HCT116 (cell line): ENCODE data around the gene BCR. TPM values are rescaled to one million over a fixed set of nuclear protein-coding genes. Genes with fewer than 3 reads are reported as not detected.

ENCODE experiments used
- ATAC-seq: fragments of 200-7000 bp; cut with Tn5 transposase; 2 replicates; pipeline ENCODE4 v1.9.1; 2020; ENCODE audit warnings: mild to moderate bottlenecking, moderate library complexity
- BruUV-seq: library from RNA; stranded (reverse); fragments of 400-500 nt; replicated peaks from 2 replicates; lab custom pipeline; 2021; lab: Mats Ljungman, UMichigan
- CTCF ChIA-PET: fragments of 300-600 bp; sonication (Branson Sonifier 250); formaldehyde crosslinking; loops from one replicate; lab custom pipeline; 2021; ENCODE audit warnings: antibody characterized with exemption; lab: Charles Lee
- POLR2A ChIA-PET: fragments of 300-600, 350-600 bp; sonication (Branson Sonifier 250); formaldehyde crosslinking; loops from one replicate; lab custom pipeline; 2021; ENCODE audit warnings: antibody characterized with exemption; lab: Charles Lee
- RAD21 ChIA-PET, 2 experiments: fragments of 300-600 bp; sonication (Branson Sonifier 250); formaldehyde crosslinking; loops; one replicate each; lab custom pipeline; 2023; ENCODE audit warnings: low total read pairs in 2 of 2; ENCODE audit not compliant: uncharacterized antibody in 2 of 2, unreplicated experiment in 2 of 2, low non-redundant PET in 1 of 2; lab: Charles Lee
- DNase-seq: peaks from one replicate; pipeline ENCODE4 v3.0.0-alpha.2; 2010; ENCODE audit warnings: low read depth, low spot score
- H2AFZ ChIP-seq: fragments of 200-600 bp; shearing (Covaris generic), sonication (generic); 2 replicates; pipeline ENCODE4 v1.6.1; 2017; ENCODE audit warnings: low read depth, mixed run types, mixed read lengths, antibody characterized with exemption, low read length; ENCODE audit not compliant: poor library complexity, severe bottlenecking
- H3K27ac ChIP-seq: 2 replicates; pipeline ENCODE4 v1.5.1; 2012; ENCODE audit warnings: low read depth, low read length
- H3K27me3 ChIP-seq: fragments of 200-600 bp; sonication (generic); 2 replicates; pipeline ENCODE4 v1.6.1; 2016; ENCODE audit warnings: mixed run types, low read length, mixed read lengths; ENCODE audit not compliant: insufficient read depth
- H3K36me3 ChIP-seq, 2 experiments: fragments of 200-500 bp in 1 of 2; fragments of 200-600 bp in 1 of 2; sonication (Bioruptor generic) in 1 of 2; sonication (generic) in 1 of 2; 2 replicates each; pipeline versions ENCODE4 v1.5.1 to v1.6.1; 2014 to 2016; ENCODE audit warnings: low read length in 2 of 2, inconsistent platforms in 1 of 2, mixed read lengths in 1 of 2, mixed run types in 1 of 2; ENCODE audit not compliant: insufficient read depth in 2 of 2, control insufficient read depth in 1 of 2
- H3K4me1 ChIP-seq, 2 experiments: fragments of 200-600 bp in 1 of 2; sonication (generic) in 1 of 2; 2 replicates each; pipeline versions ENCODE4 v1.5.1 to v1.6.1; 2012 to 2017; ENCODE audit warnings: low read length in 2 of 2, inconsistent platforms in 1 of 2, mild to moderate bottlenecking in 1 of 2, mixed read lengths in 1 of 2, mixed run types in 1 of 2, moderate library complexity in 1 of 2; ENCODE audit not compliant: insufficient read depth in 2 of 2, control insufficient read depth in 1 of 2
- H3K4me2 ChIP-seq: fragments of 200-600 bp; sonication (generic); 2 replicates; pipeline ENCODE4 v1.6.1; 2017; ENCODE audit warnings: mixed run types, low read length, mixed read lengths
- H3K4me3 ChIP-seq, 2 experiments: fragments of 200-600 bp in 1 of 2; sonication (generic) in 1 of 2; replicated peaks in 1 of 2; 2 replicates each; pipeline ENCODE4 v1.5.1; 2011 to 2016; ENCODE audit warnings: low read length in 2 of 2, control low read depth in 1 of 2, low read depth in 1 of 2, mild to moderate bottlenecking in 1 of 2, mixed read lengths in 1 of 2, mixed run types in 1 of 2
- H3K79me2 ChIP-seq: fragments of 200-600 bp; sonication (generic); 2 replicates; pipeline ENCODE4 v1.6.1; 2017; ENCODE audit warnings: mild to moderate bottlenecking, mixed run types, low read length, moderate library complexity, mixed read lengths; ENCODE audit not compliant: insufficient read depth
- H3K9ac ChIP-seq: fragments of 200-600 bp; sonication (generic); 2 replicates; pipeline ENCODE4 v1.6.1; 2016; ENCODE audit warnings: low read length, mixed read lengths
- H3K9me2 ChIP-seq: fragments of 200-600 bp; sonication (generic), shearing (Covaris generic); 2 replicates; pipeline ENCODE4 v1.6.1; 2017; ENCODE audit warnings: mixed run types, mild to moderate bottlenecking, moderate library complexity; ENCODE audit not compliant: insufficient read depth
- H3K9me3 ChIP-seq, 2 experiments: fragments of 200-500 bp in 1 of 2; fragments of 200-600 bp in 1 of 2; sonication (Bioruptor generic) in 1 of 2; sonication (generic) in 1 of 2; 2 replicates each; pipeline ENCODE4 v1.6.1; 2014 to 2017; ENCODE audit warnings: low read length in 2 of 2, mixed read lengths in 2 of 2, inconsistent platforms in 1 of 2, low read depth in 1 of 2, mild to moderate bottlenecking in 1 of 2, mixed run types in 1 of 2, moderate library complexity in 1 of 2; ENCODE audit not compliant: control insufficient read depth in 1 of 2, insufficient read depth in 1 of 2
- H4K20me1 ChIP-seq: fragments of 200-600 bp; sonication (generic), shearing (Covaris generic); 2 replicates; pipeline ENCODE4 v1.6.1; 2017; ENCODE audit warnings: mixed run types, mild to moderate bottlenecking, moderate library complexity; ENCODE audit not compliant: insufficient read depth
- CEBPB ChIP-seq: IDR thresholded peaks from 2 replicates; pipeline ENCODE4 v1.6.1; 2012; ENCODE audit warnings: low read depth
- ELF1 ChIP-seq: IDR thresholded peaks from 2 replicates; pipeline ENCODE4 v1.6.1; 2012; ENCODE audit warnings: low read depth, borderline replicate concordance
- EZH2 ChIP-seq: fragments of 200-600 bp; sonication (generic); IDR thresholded peaks from 2 replicates; pipeline ENCODE4 v1.6.1; 2017; ENCODE audit warnings: antibody characterized with exemption, mixed run types
- EZH2phosphoT487 ChIP-seq: fragments of 200-600 bp; IDR thresholded peaks from 2 replicates; pipeline ENCODE4 v1.6.1; 2018; ENCODE audit warnings: antibody characterized with exemption, borderline replicate concordance
- JUND ChIP-seq: IDR thresholded peaks from 2 replicates; pipeline ENCODE4 v1.6.1; 2012
- POLR2A ChIP-seq: IDR thresholded peaks from 2 replicates; pipeline ENCODE4 v1.7.0; 2011; ENCODE audit warnings: borderline replicate concordance; ENCODE audit not compliant: insufficient read depth, insufficient read length; ENCODE audit errors: extremely low read depth
- POLR2AphosphoS5 ChIP-seq: IDR thresholded peaks from 2 replicates; pipeline ENCODE4 v1.6.1; 2011; ENCODE audit warnings: mild to moderate bottlenecking, low read depth, low read length, moderate library complexity
- RAD21 ChIP-seq: IDR thresholded peaks from 2 replicates; pipeline ENCODE4 v1.6.1; 2012; ENCODE audit warnings: low read depth, mild to moderate bottlenecking
- SRF ChIP-seq: IDR thresholded peaks from 2 replicates; pipeline ENCODE4 v1.6.1; 2012; ENCODE audit warnings: low read depth
- TCF7L2 ChIP-seq: IDR thresholded peaks from 2 replicates; pipeline ENCODE4 v1.7.0; 2011; ENCODE audit warnings: borderline replicate concordance, inconsistent platforms; ENCODE audit not compliant: insufficient read depth, insufficient read length; ENCODE audit errors: extremely low read depth
- ZNF274 ChIP-seq: fragments of 200-500 bp; sonication (Bioruptor generic); IDR thresholded peaks from 2 replicates; pipeline ENCODE4 v1.6.1; 2014; ENCODE audit warnings: mild to moderate bottlenecking, low read depth, low read length, inconsistent platforms
- intact Hi-C: fragments of 100-400 bp; cut with micrococcal nuclease; formaldehyde crosslinking; loops from 2 replicates; pipeline ENCODE4 v1.10.0; 2022
- total RNA-seq: library from RNA; stranded (reverse); gene quantifications from one replicate; pipeline ENCODE4 v1.2.1, GENCODE V29; 2021; ENCODE audit not compliant: unreplicated experiment
- TF ChIP-seq, protein P1 (sequence below), 3 experiments: fragments of 200-600 bp in 1 of 3; sonication (generic) in 1 of 3; IDR thresholded peaks in 2 of 3; conservative IDR thresholded peaks in 1 of 3; 2 replicates each; pipeline ENCODE4 v1.5.1; 2012 to 2017; ENCODE audit warnings: low read depth in 2 of 3, low read length in 2 of 3, antibody characterized with exemption in 1 of 3, borderline replicate concordance in 1 of 3, control low read depth in 1 of 3, mild to moderate bottlenecking in 1 of 3, mixed read lengths in 1 of 3, mixed run types in 1 of 3, moderate library complexity in 1 of 3; ENCODE audit not compliant: insufficient read depth in 1 of 3
- TF ChIP-seq, protein P2 (sequence below): IDR thresholded peaks from 2 replicates; pipeline ENCODE4 v1.6.1; 2011; ENCODE audit warnings: mild to moderate bottlenecking, low read length, moderate library complexity; ENCODE audit not compliant: insufficient replicate concordance; ENCODE audit errors: extremely low read depth
- TF ChIP-seq, protein P3 (sequence below): IDR thresholded peaks from 2 replicates; pipeline ENCODE4 v1.6.1; 2012; ENCODE audit warnings: low read depth

BCR gene
- total RNA-seq, 1 experiment from 2014 or later, result 39.7 TPM

DNA sequence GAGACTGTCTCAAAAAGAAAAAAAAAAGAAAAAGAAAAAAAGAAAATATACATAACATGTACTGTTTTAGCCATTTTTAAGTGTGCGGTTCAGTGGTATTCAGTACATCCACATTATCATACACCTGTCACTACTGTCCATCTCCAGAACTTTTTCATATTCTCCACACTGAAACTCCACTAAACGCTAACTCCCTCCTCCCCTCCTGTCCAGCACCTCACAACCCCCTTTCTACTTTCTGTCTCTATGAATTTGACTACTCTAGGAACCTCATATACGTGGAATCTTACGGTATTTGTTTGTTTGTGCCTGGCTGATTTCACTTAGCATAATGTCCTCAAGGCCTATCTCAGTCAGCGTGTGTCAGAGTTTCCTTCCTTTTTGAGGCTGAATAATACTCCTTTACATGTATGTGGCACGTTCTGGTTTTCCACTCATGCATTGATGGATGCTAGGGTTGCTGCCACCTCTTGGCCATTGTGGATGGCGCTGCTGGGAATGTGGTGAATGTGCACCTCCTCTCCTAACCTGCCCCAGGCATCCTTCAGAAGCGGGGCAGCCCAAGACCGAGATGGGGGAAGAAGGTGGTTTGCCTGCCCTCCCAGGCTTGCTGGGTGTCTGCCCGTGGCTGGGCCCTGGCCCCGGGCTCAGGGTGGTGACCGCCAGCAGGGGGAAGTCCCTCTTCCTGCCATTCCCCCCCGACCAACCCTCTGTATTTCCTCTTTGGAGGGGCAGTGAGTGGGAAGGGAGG lies 60.5 kb downstream of the BCR start:
- Histone ChIP-seq H3K9ac (no peak overlapping the region), H2AFZ (no peak overlapping the region), H3K36me3 (0 out of 4 replicates have a peak, but pooled peaks cover 0 to 2% of the 10 kb centered on the region in 2 experiments), H3K27me3 (no peaks in the 10 kb centered on the region), H3K4me3 (no peak overlapping the region), H3K9me3 (peaks cover 0 to 3% of the 10 kb centered on the region in 2 experiments; a peak in 1 of 4 replicates), H3K4me2 (no peak overlapping the region), H3K4me1 (peaks cover 0 to 12% of the 10 kb centered on the region in 2 experiments; a peak in 1 of 4 replicates), H3K9me2 (no peaks in the 10 kb centered on the region), H4K20me1 (peaks cover 4% of the 10 kb centered on the region; the same call in 1 of the 2 replicates), H3K79me2 (peaks cover 88% of the 10 kb centered on the region), H3K27ac (no peak overlapping the region)
- no TSS peak for BruUV-seq
- TF ChIP-seq ELF1 (no peak), TCF7L2 (no peak), CEBPB (no peak), EZH2 (no peak), POLR2A (no peak), ZNF274 (no peak), EZH2phosphoT487 (no peak), RAD21 (peak; percentile 23; the same call in 1 of the 2 replicates), JUND (no peak), SRF (no peak), POLR2AphosphoS5 (no peak)
- TF ChIP-seq, protein P1, sequence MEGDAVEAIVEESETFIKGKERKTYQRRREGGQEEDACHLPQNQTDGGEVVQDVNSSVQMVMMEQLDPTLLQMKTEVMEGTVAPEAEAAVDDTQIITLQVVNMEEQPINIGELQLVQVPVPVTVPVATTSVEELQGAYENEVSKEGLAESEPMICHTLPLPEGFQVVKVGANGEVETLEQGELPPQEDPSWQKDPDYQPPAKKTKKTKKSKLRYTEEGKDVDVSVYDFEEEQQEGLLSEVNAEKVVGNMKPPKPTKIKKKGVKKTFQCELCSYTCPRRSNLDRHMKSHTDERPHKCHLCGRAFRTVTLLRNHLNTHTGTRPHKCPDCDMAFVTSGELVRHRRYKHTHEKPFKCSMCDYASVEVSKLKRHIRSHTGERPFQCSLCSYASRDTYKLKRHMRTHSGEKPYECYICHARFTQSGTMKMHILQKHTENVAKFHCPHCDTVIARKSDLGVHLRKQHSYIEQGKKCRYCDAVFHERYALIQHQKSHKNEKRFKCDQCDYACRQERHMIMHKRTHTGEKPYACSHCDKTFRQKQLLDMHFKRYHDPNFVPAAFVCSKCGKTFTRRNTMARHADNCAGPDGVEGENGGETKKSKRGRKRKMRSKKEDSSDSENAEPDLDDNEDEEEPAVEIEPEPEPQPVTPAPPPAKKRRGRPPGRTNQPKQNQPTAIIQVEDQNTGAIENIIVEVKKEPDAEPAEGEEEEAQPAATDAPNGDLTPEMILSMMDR (IDR thresholded peaks at IDR 0.05 in 2 of 3, conservative IDR thresholded peaks at IDR 0.05 in 1 of 3; ENCODE audit: borderline replicate concordance in 1 of 3, insufficient read depth in 1 of 3, low read depth in 2 of 3, low read length in 2 of 3), result peak; percentile 27 to 51 (median 45); a peak in 5 of 6 replicates
- TF ChIP-seq, protein P2, sequence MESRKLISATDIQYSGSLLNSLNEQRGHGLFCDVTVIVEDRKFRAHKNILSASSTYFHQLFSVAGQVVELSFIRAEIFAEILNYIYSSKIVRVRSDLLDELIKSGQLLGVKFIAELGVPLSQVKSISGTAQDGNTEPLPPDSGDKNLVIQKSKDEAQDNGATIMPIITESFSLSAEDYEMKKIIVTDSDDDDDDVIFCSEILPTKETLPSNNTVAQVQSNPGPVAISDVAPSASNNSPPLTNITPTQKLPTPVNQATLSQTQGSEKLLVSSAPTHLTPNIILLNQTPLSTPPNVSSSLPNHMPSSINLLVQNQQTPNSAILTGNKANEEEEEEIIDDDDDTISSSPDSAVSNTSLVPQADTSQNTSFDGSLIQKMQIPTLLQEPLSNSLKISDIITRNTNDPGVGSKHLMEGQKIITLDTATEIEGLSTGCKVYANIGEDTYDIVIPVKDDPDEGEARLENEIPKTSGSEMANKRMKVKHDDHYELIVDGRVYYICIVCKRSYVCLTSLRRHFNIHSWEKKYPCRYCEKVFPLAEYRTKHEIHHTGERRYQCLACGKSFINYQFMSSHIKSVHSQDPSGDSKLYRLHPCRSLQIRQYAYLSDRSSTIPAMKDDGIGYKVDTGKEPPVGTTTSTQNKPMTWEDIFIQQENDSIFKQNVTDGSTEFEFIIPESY, result no peak
- TF ChIP-seq, protein P3, sequence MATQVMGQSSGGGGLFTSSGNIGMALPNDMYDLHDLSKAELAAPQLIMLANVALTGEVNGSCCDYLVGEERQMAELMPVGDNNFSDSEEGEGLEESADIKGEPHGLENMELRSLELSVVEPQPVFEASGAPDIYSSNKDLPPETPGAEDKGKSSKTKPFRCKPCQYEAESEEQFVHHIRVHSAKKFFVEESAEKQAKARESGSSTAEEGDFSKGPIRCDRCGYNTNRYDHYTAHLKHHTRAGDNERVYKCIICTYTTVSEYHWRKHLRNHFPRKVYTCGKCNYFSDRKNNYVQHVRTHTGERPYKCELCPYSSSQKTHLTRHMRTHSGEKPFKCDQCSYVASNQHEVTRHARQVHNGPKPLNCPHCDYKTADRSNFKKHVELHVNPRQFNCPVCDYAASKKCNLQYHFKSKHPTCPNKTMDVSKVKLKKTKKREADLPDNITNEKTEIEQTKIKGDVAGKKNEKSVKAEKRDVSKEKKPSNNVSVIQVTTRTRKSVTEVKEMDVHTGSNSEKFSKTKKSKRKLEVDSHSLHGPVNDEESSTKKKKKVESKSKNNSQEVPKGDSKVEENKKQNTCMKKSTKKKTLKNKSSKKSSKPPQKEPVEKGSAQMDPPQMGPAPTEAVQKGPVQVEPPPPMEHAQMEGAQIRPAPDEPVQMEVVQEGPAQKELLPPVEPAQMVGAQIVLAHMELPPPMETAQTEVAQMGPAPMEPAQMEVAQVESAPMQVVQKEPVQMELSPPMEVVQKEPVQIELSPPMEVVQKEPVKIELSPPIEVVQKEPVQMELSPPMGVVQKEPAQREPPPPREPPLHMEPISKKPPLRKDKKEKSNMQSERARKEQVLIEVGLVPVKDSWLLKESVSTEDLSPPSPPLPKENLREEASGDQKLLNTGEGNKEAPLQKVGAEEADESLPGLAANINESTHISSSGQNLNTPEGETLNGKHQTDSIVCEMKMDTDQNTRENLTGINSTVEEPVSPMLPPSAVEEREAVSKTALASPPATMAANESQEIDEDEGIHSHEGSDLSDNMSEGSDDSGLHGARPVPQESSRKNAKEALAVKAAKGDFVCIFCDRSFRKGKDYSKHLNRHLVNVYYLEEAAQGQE, result no peak
- DNase-seq (no peak), ATAC-seq (peak; percentile 81)
- ChIA-PET POLR2A (no interaction called here), CTCF (no interaction called here), RAD21 (no interaction called here)
- intact Hi-C loops, result no loop called here
